GM18867 (cell line): ENCODE results near the gene C3.
"Not testable (repeated sequence)": the region's sequence is repeated elsewhere in the genome, so short reads cannot be mapped to it uniquely, and the experiment has no call there.

Experiments
- ATAC-seq: cut with Tn5 transposase; IDR thresholded peaks from one replicate; pipeline ENCODE4 v1.9.1; 2021; ENCODE audit warnings: mild to moderate bottlenecking, moderate library complexity; ENCODE audit not compliant: unreplicated experiment

Gene C3

DNA sequence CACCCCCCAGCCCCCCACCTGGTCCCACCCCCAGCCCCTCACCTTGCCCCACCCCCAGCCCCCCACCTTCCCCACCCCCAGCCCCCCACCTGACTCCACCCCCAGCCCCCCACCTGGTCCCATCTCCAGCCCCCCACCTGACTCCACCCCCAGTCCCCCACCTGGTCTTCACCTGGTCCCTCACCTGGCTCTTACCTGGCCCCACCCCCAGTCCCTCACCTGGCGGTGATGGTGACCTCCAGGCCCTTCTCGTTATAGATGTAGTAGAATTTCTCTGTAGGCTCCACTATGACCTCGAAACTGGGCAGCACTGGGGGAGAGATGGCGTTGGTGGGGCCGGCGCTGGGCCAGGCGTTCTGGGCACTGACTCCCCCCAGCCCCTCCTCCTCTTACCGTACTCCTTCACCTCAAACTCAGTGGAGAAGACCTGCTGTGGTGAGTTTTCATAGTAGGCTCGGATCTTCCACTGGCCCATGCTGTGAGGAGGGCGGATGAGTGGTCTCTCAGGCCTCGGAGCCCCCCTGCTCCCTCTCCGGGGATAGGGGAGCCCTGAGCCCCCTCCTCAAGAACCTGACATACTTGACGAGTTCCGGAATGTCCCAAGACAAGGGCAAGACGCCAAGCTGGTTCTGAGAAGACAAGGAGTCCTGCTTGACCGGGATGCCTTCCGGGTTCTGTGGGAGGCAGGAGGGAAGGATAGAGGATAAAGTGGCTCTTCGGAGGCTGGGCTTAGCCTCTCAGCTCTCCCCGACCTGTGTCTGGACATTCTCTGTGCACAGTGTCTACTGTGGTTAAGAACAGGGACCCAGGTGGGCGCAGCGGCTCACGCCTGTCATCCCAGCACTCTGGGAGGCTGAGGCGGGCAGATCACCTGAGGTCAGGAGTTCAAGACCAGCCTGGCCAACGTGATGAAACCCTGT lies 6.4 kb downstream of the C3 start:
- ATAC-seq, result no peak

DNA sequence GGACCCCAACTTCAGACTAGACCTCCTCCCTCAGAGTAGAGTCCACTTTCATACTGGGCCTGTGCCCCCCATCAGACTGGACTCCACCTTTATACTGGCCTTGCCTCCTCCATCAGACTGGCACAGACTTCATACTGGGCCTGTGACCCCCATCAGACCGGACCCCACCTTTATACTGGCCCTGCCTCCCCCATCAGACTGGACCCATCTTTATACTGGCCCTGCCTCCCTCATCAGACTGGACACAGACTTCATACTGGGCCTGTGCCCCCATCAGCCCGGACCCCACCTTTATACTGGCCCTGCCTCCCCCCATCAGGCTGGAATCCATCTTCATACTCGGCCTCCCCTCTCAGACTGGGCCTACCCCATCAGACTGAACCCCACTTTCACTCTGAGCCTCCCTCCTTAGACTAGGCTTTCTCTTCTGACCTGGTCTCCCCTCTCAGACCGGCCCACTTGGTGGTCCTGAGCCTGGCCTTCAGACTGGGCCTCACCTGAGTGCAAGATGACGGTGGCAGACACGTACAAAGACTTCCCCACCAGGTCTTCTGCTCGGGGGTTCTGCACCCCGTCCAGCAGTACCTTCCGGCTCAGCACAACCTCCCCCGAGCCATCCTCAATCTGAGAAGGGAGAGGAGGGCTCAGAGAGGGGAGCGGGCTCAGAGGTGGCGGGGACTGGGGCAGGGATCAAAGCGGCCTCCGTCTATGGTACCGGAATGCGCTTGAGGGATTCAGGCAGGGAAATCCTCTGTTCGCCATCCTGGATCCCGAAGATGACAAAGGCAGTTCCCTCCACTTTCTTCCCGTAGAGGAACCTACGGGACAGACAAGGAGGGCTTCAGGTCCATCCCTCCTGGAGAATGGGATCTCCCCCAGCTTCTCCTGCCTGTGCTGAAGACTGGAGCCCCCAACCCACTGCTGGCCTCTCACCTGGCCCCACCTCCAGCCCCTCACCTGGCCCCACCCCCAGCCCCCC lies 7.5 kb downstream of the C3 start:
- ATAC-seq, result no peak

DNA sequence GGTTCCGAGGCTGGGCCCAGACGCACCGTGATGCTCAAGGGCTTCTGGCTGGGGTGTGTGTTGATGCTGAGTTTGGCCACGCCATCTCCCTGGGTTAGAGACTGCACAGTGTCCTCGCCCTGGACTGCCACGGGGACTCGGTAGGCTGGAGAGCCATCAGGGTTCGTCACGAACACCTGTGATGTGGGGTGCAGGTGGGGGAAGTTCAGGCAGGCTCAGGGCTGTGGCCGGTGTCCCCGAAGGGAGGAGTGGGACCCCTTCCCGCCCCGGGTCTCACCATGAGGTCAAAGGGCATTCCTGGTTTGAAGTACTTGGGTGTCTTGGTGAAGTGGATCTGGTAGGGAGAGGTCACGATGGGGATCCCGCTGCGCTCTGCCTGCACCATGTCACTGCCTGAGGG lies 8.2 kb downstream of the C3 start:
- no peak for ATAC-seq

DNA sequence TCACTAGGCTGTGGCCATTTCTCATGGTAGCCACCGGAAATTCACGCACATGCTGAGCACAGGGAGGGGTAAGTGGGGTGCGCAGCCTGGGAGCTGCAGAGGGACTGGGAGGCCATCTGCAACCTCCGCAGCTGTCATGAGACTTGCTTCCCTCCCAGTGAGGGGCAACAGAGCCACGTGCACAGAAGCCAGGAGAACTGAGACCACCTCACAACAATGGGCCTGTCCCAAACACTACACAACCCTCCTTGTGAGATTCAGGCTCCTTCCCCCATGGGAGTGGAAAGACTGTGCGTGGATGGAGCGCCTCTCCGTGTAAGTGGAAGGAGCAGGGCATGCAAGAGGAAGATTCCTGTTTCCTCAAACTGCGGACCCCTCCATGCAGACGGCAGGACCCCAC lies 8.8 kb downstream of the C3 start:
- ATAC-seq, result no peak

DNA sequence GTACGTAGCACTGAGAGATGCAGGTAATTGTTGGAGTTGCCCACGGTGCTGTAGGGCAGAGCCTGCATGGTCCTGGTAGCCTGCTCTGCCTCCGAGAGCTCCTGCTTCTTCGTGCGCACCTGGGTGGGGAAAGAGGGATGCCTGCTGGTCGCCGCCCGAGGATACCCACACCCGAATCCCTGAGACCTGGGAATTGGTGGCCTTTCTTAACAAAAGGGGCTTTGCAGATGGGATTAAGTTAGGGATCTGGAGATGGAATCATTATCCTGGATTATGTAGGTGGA lies 9.4 kb downstream of the C3 start:
- no peak for ATAC-seq

DNA sequence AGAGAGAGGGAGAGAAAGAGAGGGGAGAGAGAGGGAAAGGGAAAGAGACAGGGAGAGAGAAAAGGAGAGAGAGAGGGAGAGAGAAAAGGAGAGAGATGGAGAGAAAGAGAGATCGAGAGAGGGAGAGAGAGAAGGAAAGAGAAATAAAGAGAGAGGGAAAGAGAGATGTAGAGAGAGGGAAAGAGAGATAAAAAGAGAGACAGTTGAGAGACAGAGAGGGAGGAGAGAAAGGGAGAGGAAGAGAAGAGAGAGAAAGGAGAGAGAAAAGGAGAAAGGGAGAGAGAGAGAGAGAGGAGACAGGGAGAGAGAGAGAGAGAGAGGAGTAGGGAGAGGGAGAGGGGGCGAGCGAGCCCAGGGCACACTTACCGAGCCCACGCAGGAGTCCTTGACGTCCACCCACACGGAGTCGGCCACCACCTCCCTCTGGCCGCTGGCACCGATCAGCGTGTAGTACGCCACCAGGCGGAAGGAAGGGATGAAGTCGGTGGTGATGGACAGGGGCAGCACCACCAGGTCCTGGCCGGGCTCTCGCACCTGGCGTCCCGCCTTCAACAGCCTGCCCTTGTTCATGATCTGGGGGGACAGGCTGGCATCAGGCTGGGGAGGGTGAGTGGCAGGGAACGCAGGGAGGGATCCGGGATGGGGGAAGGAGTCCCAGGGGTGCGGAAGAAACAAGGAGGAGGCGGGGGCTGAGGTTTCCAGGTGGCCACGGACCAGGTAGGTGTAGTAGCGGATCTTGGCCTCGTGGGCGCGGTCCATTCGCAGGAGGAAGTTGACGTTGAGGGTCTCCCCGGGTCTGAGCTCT lies 10.0 kb downstream of the C3 start:
- no peak for ATAC-seq

DNA sequence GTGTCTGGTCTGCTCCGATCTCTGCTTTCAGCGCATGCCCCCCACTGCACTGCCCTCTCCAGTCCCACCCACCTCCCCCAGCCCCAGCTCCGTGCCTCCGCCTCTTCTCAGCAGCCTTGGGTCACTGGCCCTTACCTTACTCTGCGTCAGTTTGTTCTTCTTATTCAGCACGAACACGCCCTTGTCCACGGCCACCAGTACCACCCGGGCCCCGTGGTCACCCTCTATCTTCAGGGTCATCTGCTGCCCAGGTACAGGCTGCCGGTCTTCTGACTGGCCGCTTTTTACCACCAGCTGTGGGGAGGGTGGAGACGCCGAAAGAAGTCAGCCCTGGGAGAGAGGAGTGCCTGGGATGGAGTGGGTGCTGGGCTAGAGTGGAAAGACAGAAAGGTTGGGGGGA lies 10.9 kb downstream of the C3 start:
- ATAC-seq, result no peak

DNA sequence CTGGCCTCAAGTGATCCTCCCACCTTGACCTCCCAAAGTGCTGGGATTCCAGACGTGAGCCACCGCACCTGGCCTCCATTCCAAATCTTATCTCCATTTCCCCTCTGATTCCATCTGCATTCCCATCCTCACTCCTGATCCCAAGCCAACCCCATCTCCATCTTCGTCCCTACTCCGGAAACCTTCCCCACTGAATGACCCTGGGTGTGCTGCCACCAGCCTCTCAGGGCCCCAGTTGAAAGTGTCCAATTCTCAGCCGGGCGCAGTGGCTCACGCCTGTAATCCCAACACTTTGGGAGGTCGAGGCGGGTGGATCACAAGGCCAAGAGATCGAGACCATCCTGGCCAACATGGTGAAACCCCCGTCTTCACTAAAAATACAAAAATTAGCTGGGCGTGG lies 11.5 kb downstream of the C3 start:
- not testable (repeated sequence) for ATAC-seq

DNA sequence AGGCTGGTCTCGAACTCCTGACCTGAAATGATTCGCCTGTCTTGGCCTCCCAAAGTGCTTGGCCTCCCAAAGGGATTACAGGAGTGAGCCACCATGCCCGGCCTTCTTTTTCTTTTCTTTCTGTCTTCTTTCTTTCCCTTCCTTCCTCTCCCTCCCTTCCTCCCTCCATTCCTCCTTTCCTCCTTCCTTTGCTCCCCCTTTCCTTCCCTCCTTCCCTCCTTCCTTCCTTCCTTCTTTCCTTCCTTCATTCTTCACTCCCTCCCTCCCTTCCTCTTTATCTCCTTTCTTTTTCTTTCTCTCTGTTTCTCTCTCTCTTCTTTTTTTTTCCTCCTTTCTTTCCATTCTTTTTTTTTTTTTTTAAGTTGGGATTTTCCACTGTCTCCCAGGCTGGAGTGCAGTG lies 12.1 kb downstream of the C3 start:
- ATAC-seq, result no peak

DNA sequence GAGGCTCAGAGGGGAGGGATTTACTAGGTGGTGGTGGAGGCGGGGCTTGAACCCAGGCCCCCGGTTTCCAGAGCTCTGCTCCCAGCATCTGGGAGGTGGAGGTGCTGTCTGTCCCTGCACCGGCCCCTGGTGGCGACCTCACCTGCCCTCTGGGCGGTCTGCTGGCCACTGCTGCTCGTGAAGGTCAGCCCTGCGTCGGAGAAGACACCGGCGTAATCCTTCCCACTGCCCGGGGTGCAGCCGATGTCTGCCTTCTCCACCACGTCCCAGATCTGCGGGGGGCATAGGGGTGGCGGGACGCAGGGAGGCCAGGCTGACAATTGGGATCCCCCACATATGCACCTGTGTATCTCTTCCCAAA lies 12.8 kb downstream of the C3 start:
- ATAC-seq, result no peak

DNA sequence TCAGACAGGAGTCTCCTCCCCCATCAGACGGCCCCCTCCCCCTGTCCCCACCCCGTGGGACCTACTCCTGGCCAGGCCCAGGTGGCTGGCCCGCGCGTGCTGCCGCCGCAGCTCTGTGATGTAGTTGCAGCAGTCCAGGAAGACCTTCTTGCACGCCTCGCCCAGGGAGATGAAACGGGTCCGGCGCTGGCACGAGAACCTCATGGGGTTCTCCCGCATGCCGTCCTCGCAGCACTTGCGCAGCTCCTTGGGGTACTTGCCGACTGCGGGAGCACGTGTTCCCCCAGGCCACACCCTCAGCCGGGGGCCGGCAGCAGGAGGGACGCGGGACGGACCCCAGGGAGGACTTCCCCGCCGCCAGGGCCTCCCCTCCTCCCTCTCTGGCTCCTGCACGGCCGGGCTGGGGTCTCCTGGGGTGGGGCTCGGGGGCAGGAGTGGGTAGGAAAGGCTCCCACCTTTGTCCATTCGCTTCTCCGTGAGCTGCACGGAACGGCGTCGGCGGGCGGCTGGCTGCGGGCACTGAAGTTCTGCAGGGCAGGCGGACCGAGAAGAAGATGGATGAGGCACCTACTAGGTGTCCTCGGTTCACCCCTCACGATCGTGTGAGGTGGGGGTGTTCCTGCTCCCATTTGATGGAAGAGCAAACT lies 13.3 kb downstream of the C3 start:
- ATAC-seq, result no peak

DNA sequence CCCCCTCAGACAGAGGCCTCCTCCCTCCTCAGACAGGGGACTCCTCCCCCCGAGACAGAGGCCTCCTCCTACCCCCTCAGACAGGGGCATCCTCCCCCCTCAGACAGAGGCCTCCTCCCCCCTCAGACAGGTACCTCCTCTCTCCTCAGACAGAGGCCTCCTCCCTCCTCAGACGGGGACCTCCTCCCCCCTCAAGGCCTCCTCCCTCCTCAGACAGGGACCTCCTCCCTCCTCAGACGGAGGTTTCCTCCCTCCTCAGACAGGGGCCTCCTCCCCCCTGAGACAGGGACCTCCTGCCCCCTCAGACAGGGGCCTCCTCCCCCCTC lies 13.9 kb downstream of the C3 start:
- ATAC-seq, result no peak

DNA sequence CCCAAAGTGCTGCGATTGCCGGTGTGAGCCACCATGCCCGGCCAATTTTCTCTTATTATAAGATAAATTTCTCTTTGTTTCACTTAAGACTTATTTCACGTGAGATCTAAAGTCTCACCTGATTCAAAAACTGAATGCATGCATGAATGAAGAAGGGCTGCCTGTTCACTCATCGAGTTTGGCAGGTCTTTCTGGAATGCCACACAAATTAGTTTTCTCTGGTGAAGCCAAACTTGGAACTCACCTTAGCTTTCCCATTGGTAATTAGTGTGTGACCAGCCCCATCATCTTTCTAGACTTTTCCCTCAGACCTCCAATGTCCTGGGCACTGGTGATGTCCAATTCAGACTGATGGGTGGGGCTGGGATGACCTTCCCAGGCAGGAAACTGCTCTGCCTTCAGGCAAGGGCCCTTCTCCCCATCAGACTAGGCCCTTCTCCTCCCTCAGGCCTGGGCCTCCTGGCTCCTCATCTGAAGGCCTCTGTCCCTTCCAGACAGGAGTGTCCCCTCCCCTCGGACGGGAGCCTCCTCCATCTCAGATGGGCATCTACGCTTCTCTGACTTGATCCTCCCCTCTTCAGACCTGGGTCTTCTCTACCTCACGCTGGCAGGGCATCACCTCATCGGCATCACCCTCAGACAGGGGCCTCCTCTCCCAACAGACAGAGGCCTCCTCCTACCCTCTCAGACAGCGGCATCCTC lies 14.4 kb downstream of the C3 start:
- no peak for ATAC-seq

DNA sequence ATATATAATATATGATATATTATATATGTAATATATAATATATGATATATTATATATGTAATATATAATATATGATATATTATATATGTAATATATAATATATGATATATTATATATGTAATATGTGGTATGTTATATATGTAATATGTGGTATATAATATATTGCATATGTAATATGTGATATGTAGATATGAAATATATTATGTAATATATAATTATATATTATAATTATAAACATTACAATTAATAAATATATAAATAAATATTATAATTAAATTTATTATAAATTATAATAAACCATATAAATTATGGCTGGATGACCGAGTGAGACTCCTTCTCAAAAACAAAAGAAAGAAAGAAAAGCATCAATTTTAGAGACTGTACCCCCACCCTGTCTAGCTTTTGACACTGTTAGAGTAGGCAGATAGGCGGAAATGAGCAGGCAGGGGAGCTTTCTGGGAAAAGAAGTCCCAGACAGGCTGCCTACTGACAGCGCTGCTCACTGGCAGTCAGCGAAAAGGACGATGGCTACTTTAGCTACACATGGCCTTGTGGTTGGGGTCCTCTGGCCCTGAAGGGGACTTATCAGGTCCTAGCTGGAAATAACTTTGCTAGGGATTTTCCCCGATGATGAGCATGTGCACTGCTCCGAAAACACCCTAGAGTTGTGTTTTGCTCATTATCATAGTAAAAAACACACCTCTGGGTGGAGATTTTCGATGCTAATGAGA lies 19.7 kb downstream of the C3 start:
- ATAC-seq, result no peak

DNA sequence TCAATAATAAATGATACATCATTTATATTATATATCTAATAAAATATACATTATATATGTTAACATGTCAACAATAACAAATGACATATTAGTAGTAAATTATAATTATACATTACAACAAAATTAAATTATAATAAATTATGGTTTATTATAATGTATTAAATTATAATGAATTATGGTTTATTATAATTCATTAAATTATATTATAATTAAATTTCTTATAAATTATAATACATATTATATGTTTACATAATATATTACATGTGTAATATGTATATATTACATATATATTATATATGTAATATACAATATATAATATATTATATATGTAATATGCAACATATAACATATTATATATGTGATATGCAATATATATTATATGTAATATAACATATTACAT lies 20.5 kb downstream of the C3 start:
- no peak for ATAC-seq

DNA sequence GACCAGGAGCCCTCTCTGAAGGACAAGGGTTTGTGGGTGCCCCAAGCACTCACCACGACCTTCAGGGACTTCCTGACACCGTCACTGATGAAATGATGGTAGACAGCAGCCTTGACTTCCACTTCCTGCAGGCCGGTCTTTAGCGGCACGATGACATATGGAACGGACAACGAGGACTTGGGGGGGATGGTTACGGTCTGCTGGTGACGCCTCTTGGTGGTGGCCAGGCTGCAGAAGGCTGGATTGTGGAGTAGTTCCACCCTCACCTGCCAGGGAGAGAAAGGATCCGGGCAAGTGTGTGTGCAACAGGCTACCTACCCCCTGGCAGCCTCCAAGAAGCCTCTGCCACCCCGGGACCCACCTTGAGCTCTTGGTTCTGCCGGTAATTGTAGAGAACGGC lies 23.2 kb downstream of the C3 start:
- ATAC-seq, result no peak

DNA sequence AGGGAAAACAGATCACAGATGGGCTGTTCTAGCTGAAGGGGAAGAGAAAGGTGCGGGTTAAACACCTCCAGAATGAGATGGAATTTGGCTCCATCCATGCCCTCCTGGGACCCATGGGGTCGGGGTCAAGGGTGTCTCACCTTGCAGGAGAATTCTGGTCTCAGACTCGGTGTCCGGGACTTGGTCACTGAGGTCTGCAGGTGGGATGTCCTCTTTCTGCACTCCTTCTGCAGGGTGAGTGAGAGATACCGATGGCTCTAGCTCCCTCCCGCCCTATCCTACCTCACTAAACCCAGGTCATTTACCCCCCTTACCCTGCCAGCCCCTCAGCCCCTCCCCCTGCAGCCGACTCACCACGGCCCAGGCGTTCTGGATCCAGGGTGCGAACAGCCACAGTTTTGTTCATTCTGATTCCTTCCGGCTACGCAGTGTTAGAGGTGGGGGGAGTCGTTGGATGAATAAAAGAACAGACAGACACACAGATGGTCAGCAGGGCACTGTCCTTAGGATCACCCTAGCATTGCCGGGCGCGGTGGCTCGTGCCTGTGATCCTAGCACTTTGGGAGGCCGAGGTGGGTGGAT lies 24.1 kb downstream of the C3 start:
- no peak for ATAC-seq

DNA sequence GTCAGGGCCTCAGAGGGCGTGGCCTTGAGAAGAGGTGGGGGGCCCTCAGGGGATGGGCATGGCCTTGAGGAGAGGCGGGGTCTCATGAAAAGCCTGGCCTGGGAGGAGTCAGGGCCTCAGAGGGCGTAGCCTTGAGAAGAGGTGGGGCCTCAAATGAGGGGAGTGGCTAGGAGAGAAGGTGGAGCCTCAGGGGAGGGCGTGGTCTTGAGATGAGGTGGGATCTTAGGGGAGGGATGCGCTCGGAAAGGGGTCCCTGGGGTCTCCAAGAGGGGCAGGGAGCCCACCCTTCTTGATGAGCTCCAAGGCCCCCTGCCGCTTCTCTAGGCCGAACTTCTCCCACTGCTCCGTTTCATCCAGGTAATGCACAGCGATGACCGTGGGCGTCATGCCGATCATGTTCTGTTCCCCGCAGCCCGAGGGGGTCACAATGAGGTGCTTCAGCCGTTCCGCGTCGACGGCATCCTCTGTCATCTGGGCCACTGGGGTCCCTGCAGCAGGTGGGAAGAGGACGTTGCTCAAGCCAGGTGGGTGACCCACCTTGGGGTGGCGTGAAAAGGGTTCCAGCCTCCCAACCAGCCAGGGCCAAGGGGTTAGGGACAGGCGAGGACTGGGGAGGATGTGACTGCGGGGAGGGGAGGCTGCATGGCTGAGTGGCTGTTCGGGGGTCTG lies 26.2 kb downstream of the C3 start:
- ATAC-seq, result no peak

DNA sequence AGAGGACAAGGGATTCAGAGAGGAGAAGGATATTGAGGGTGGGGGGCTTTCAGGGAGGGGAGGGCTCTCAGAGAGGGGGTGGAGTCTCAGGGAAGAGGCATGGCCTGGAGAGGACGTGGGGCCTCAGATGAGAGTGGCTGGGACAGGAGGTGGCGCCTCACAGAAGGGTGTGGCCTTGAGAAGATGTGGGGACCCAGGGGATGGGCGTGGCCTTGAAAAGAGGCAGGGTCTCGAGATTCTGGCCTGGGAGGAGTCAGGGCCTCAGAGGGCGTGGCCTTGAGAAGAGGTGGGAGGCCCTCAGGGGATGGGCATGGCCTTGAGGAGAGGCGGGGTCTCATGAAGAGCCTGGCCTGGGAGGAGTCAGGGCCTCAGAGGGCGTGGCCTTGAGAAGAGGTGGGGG lies 26.8 kb downstream of the C3 start:
- ATAC-seq, result no peak
